ENCODE results near the gene UBE3B.

DNA sequence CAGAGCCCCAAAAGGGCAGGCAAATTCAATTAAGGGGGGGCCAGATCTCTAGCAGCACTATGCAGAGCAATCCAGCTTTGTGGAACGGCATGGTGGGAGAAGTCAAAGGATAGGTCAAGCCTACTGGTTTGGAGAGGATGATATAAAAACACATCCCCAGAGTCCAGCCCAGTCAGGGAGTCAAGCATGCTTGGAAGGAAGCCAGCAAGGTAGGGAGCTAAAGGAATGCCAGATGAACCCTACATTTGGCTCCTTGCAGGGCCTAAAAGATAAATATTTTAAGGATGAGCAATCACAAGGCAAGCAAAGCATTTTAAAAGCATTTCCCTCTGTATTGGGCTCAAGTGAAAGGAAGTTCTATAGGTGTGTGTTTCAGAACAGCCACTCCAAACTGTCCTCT, 21.7 kb upstream of the UBE3B start:
- TF ChIP-seq, protein P1, sequence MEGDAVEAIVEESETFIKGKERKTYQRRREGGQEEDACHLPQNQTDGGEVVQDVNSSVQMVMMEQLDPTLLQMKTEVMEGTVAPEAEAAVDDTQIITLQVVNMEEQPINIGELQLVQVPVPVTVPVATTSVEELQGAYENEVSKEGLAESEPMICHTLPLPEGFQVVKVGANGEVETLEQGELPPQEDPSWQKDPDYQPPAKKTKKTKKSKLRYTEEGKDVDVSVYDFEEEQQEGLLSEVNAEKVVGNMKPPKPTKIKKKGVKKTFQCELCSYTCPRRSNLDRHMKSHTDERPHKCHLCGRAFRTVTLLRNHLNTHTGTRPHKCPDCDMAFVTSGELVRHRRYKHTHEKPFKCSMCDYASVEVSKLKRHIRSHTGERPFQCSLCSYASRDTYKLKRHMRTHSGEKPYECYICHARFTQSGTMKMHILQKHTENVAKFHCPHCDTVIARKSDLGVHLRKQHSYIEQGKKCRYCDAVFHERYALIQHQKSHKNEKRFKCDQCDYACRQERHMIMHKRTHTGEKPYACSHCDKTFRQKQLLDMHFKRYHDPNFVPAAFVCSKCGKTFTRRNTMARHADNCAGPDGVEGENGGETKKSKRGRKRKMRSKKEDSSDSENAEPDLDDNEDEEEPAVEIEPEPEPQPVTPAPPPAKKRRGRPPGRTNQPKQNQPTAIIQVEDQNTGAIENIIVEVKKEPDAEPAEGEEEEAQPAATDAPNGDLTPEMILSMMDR (IDR thresholded peaks at IDR 0.05): no peak
- TF ChIP-seq POLR2AphosphoS5 (IDR thresholded peaks at IDR 0.05): no peak
